ES-I3 (cell line): ENCODE measurements around the gene BET1.

ENCODE experiments used
- H3K36me3 ChIP-seq: 2 replicates; pipeline ENCODE4 v1.6.1; 2013; ENCODE audit warnings: mild to moderate bottlenecking, low read length, control low read depth, moderate library complexity; ENCODE audit not compliant: insufficient read depth
- H3K4me1 ChIP-seq: 2 replicates; pipeline ENCODE4 v1.6.1; 2013; ENCODE audit warnings: mild to moderate bottlenecking, control low read depth, low read length; ENCODE audit not compliant: insufficient read depth
- H3K9ac ChIP-seq: 2 replicates; pipeline ENCODE4 v1.6.1; 2013; ENCODE audit warnings: low read depth, mild to moderate bottlenecking, low read length, moderate library complexity
- H3K9me3 ChIP-seq: 2 replicates; pipeline ENCODE4 v1.6.1; 2013; ENCODE audit warnings: mild to moderate bottlenecking, low read length, moderate library complexity; ENCODE audit not compliant: control insufficient read depth, insufficient read depth

Gene BET1

GRCh38 chr7:93958216-93958615, 45.9 kb downstream of the BET1 start:
- no peak overlapping the region for H3K9ac ChIP-seq
- H3K36me3 ChIP-seq = no peaks in the 10 kb centered on the region
- H3K9me3 ChIP-seq = no peaks in the 10 kb centered on the region
- no peaks in the 10 kb centered on the region for H3K4me1 ChIP-seq

- Histone ChIP-seq H3K9ac (no peak overlapping the region), H3K4me1 (no peaks in the 10 kb centered on the region), H3K9me3 (no peaks in the 10 kb centered on the region), H3K36me3 (no peaks in the 10 kb centered on the region)
Measured at GRCh38 chr7:93957767-93958166, 46.4 kb downstream of the BET1 start.

- H3K4me1 ChIP-seq = no peaks in the 10 kb centered on the region
- no peaks in the 10 kb centered on the region for H3K36me3 ChIP-seq
- H3K9me3 ChIP-seq = no peaks in the 10 kb centered on the region
- H3K9ac ChIP-seq = no peak overlapping the region
Measured at GRCh38 chr7:93955304-93955703, 48.9 kb downstream of the BET1 start.

GRCh38 chr7:93949423-93949822, 54.7 kb downstream of the BET1 start:
- Histone ChIP-seq H3K9me3 (no peaks in the 10 kb centered on the region), H3K9ac (no peak overlapping the region), H3K4me1 (no peaks in the 10 kb centered on the region), H3K36me3 (no peaks in the 10 kb centered on the region)

GRCh38 chr7:93948873-93949272, 55.3 kb downstream of the BET1 start:
- no peaks in the 10 kb centered on the region for H3K9me3 ChIP-seq
- H3K9ac ChIP-seq = no peak overlapping the region
- no peaks in the 10 kb centered on the region for H3K4me1 ChIP-seq
- no peaks in the 10 kb centered on the region for H3K36me3 ChIP-seq

- H3K4me1 ChIP-seq = no peaks in the 10 kb centered on the region
- no peaks in the 10 kb centered on the region for H3K9me3 ChIP-seq
- H3K36me3 ChIP-seq = no peaks in the 10 kb centered on the region
- H3K9ac ChIP-seq = no peak overlapping the region
Measured at GRCh38 chr7:93948106-93948505, 56.0 kb downstream of the BET1 start.

GRCh38 chr7:93945756-93946535, 58.2 kb downstream of the BET1 start:
- no peaks in the 10 kb centered on the region for H3K4me1 ChIP-seq

GRCh38 chr7:93945083-93945482, 59.1 kb downstream of the BET1 start:
- no peaks in the 10 kb centered on the region for H3K9me3 ChIP-seq
- no peaks in the 10 kb centered on the region for H3K4me1 ChIP-seq
- H3K9ac ChIP-seq = no peak overlapping the region
- H3K36me3 ChIP-seq = no peaks in the 10 kb centered on the region

More at GRCh38 chr7:93945756-93946535, 58.2 kb downstream of the BET1 start:
- Histone ChIP-seq H3K9me3 (no peaks in the 10 kb centered on the region), H3K9ac (no peak overlapping the region), H3K36me3 (no peaks in the 10 kb centered on the region)

- Histone ChIP-seq H3K36me3 (no peaks in the 10 kb centered on the region), H3K4me1 (no peaks in the 10 kb centered on the region), H3K9me3 (no peaks in the 10 kb centered on the region), H3K9ac (no peak overlapping the region)
Measured at GRCh38 chr7:93944673-93945072, 59.5 kb downstream of the BET1 start.

GRCh38 chr7:93943816-93944540, 60.2 kb downstream of the BET1 start:
- Histone ChIP-seq H3K9ac (no peak overlapping the region), H3K9me3 (no peaks in the 10 kb centered on the region), H3K36me3 (no peaks in the 10 kb centered on the region), H3K4me1 (no peaks in the 10 kb centered on the region)
